GM03348 (cell line): ENCODE data around the gene FRS3.
A peak's percentile ranks its signal among the peaks of the same experiment; 100 is the strongest.
"Not testable (repeated sequence)": the region's sequence is repeated elsewhere in the genome, so short reads cannot be mapped to it uniquely, and the experiment has no call there.

Experiments used
- DNase-seq: peaks from one replicate; pipeline ENCODE4 v3.0.0; 2012; ENCODE audit warnings: low spot score

Gene FRS3

DNA sequence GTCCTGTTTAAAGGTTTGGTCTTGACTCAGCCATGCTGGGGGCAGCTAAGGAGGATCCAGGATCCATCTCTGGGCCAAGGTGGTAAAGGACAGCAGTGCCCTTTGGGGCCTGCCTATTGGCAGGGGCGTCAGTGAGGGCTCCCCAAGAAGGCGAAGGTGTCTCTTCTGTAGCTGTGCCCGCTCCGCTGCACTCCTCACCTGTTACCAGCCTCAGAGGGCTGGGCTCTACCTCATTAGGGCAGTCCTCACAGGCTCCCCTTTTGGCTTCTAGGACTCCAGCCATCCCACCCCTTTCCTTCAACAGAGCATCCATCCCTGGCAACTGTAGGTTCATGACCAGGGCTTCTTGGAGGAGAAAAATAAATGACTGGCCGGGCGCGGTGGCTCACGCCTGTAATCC is 10.3 kb downstream of the FRS3 start:
- no peak for DNase-seq

DNA sequence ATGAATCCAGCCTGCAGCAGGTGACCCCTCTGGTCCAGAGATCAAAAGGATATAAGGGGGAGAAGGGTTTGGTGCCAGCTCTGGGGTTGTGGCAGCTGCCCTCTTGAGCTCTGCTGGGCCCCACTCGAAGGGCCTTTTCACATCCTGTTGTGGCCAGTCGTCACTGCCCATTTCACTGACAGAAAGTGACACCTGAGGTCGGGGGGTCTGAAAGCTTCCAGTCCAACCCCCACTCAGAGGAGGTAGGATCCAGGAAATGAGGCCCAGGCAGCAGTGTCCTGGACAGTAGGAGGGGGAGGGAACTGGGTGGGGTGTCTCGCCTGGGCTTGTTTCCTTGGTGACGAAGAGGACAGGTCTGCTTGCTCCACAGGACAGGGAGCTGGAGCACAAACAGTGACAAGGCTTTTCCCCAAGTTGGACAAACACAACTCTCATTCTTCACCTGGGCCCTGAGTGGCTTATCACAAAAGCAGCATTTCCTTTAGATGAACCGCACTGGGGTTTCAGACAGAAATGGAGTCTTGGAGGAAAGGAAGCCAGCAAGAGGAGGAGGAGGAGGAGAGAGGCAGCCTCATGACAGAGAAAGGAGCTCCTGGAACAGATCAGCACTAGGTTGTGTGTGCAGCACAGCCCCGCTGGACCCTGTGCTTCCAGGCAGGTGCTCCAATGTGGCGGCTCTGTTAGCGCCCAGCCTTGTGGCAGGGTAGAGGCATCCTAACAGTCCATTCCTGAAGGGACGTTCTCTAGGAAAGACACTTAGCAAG is 11.0 kb downstream of the FRS3 start:
- no peak for DNase-seq

DNA sequence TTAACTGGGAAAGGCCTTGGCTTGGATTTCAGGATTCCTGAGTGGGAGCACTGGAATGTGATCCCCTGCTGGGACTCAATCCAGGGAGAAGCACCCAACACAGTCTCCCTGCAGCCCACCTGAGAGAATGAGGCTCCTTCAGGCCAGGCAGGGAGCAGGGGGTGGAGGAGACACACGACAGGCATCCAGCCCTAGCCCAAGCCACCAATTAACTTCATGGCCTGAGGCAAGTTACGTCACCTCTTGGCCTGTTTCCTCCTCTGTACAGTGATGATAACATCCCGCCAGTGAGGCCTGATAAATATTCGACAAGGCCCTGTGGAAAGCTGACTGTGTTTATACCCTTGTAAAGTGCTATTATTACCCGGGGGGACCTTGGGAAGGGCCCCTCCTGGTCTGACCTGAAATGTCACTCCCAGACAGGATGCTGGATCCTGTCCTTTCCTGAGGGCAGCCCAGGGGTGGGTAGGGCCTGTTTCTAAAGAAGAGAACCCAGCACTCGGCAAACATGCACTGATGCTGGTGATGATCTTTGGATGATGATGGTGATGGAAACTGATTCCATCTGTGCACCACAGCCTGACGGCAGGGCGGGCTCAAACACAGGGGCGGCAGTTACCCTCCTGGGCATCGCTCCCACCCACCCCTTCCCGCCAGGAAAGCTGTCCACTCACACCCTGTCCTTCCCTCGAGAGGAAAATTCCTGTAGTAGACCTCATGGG is 12.4 kb downstream of the FRS3 start:
- DNase-seq = peak; percentile 77

DNA sequence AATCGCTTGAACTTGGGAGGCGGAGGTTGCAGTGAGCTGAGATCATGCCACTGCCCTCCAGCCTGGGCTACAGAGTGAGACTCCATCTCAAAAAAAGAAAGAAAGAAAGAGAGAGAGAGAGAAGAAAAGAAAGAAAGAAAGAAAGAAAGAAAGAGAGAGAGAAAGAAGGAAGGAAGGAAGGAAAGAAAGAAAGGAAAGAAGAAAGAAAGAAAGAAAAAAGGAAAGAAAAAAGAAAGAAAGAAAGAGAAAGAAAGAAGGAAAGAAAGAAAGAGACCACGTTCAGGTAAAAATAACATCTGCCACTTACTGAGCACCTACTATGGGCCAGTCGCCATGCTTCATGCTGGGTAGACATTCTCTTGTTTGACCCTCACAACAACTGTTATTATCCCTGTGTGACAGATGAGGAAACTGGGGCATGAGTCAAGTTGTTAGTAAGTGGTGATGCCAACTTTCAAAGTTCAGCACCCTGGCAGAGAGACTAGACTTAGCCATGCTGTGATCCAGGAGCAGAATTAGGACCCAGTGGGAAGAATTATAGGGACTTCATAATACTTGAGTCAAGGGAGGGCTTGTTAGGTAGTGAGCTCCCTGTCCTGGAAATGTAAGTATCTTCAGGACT is 13.5 kb downstream of the FRS3 start:
- DNase-seq = not testable (repeated sequence)

DNA sequence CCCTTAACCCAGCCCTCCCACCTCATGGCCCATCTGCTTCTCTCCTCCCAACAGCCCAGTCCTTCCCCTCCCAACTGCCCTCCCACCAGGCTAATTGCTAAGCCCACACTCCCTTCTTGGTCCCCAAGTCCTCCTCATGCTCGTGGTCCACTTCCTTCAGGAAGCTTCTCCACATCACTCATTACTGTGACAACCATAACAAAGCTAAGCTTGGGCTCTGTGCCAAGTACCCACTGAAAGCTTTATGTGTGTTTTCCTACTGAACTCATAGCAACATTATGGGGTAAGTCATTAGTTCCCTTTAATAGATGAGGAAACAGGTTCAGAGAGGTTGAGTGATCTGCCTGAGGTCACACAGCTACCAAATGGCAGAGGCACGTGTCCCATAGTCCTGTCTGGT is 16.2 kb downstream of the FRS3 start:
- no peak for DNase-seq

DNA sequence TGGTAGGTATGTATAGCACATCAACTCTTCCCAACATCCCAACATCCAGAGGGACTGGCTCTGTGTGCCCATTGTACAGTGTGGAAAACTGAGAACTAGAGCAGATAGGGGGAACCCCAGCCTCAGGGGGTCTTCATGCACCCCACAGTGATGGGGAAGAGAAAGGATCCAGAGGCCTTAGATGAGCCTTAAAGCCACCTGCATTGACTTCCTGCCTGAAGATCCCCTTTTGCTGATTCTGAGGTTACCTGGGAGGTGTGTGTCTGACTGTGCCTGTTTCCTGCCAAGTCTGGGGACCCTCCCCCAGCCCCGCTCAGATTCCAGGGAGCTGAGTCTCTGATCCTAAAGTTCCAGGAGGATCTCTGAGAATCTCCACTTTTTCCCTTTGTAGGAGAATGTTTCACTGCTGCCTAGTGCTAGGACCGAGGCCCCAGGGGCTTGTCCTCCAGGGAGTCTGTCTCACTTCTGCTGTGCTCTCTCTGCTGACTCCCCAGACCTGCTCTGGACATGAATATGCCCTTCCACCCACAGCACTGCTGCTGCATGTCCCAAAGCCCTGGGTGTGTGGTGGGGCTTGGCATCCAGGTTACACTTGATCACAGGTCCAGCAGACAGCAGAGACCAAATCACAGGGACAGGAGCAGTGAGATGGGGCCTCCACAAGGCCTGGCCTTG is 19.7 kb downstream of the FRS3 start:
- no peak for DNase-seq

DNA sequence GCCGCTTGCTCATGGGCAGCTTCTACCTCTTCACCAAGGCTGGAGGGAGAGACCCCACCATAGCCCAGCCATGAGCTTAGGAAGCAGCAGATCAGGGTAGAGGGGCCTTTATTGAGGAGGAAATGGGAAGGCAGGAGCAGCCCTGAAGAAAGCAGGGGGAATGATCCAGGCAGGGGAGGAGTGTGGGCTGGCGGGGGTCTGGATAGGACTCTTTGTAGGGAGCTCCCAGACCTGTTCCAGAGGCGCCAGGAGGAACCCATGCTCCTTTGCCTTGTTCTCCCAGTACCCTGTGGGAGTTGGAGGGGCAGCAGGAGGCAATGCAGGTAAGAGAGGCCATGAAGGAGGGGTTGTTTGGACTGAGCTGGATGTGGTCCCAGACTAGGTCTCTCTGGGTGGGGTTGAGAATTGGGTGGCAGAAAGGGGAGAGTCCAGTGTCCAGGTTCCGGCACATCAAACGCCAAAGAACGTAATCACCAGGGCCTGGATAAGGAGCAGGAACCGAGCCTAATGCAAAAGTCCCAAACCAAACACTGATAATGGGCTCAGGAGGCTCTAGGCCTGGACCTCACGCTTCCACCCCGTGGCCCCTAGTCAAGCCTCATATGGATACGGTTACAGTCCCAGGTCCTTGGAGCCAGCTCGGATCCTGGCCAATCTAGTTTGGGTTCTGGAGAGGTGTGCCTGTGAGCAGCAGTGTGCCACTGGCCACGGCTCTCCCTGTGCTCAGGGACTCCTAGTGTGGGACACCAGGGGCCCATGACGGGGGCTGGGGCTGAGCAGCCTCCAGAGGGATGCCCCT is 20.4 kb downstream of the FRS3 start:
- DNase-seq = no peak

DNA sequence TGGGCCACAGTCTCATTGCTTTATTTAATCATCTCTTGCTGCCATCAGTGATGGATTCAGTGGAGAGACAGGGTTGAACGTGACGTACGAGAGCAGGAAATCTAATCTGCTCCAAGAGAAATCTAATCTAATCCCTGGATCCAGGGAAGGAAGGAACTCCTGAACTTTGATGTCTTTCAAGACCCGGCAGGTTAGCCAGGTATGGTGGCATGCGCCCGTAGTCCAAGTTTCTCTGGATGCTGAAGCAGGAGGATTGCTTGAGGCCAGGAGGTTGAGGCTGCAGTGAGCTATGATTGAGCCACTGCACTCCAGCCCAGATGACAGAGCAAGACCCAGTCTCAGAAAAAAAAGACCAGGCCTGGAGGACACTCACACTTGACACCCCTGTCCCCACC is 21.1 kb downstream of the FRS3 start:
- DNase-seq = no peak

DNA sequence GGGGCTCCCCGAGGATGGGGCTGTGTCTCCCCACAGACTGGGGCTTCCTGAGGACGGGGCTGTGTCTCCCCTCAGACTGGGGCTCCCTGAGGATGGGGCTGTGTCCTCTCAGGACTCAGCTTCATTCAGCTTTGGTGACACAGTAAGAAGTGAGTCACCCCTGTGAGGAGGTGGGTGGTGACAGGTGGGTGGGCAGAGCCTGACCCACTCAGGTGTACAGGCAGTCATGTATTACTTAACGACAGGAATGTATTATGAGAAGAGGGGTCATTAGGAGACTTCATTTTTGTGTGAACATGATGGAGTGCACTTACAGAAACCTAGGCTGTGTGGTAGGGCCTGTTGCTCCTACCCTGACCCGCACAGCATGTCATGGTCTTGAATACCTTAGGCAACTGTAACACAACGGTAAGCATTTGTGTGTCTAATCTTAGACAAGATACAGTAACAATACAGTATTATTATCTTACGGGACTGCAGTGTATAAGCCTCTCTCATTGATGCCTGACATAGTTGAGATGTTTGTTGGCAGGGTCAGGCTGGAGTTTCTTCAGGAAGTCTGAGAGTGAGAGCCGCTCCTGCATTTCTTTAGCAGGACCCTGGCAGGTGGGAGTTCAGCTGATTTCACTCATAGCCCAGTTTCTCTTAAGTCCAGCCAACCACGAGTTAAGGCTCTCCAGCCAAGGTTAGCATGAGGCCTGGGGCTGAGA is 21.6 kb downstream of the FRS3 start:
- no peak for DNase-seq

DNA sequence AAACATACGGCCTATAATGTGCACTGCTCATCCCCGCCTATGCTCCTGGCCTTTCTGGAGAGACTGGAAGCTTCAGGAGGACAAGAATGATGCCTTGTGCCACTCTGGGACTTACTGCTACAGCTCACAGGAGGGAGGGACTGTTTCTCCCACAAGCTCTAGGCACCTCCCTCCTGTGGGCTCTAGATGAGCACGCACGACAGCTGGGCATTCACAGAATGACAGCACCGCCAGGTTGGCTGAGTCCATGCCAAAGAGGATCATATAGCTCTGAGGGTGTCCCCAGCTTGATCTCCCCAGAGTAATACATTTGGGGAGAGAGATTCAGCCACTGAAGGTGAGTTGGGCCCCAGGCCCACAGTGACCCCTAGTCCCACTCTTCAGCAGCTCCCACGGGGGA is 22.4 kb downstream of the FRS3 start:
- no peak for DNase-seq

DNA sequence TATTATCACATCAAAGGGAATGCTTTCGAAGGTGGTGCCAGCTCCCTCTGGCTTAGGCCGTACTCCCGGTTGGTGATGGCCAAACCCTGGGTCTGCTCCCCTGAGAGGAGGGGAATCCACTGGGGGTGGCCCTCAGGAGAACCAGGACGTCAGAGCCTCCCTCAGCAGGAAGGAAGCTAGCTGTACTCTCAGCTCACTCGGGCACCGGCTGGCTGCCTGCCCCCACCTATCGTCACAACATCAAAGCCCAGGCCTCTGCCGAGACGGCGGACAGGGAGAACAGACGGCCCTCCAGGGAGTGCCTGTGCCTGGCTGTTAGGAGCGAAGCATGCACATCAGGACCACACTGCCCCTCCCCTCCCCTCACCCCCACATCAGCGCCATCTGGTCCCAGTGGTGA is 23.3 kb downstream of the FRS3 start:
- no peak for DNase-seq

DNA sequence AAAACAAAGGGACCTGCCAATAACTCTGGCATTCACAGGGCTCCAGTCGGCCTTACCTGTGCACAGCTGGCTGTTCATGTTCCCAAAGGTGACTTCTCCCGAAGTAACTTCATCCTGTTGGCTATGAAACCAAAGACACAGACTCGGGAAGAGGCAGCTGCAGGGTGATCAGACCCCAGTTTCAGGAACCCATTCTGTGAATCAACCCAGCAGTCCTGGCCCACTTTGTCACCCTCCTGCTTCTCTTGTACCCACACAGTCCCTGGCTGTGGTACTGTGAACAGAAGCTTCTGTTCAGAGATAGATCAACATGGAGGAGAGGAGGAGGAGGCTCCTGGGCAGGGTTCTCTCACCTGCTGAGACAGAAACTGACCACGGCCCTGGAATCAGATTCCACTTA is 23.8 kb downstream of the FRS3 start:
- DNase-seq = no peak

DNA sequence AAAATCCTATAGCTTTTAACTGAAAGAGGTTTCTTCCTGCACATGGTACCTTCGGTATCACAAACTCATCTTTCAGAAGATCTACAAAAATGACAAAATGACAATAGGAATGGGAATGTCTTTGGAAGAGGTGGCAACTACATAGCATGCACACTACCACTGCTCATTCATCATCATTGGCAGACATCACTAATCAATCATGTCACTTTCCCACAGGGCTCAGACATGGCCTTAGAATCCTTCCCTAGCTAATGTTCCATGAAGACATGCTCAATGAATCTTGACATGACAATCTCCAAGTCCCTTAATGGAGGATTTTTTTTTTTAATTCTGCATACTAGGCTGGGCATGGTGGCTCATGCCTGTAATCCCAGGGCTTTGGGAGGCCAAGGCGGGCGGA is 29.3 kb downstream of the FRS3 start:
- no peak for DNase-seq

DNA sequence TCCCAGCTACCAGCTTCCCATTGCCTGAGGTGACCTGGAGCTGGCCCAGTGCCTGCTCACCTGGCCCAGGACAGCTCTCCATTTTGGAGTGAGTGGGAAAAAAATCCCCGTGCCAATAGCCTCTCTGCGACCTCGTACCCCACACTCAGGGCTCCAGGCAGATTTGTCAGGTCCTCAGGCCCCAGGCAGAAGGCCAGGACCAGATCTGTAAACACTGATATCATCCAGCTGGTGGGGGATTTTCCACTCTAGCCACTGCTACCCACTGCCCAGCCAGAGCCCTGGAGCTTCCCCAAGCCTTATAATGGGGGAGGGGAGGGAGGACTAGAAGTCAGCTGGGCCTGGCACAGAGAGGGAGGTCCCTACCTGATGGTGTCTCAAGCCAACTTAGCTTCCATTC is 31.2 kb downstream of the FRS3 start:
- DNase-seq = no peak

DNA sequence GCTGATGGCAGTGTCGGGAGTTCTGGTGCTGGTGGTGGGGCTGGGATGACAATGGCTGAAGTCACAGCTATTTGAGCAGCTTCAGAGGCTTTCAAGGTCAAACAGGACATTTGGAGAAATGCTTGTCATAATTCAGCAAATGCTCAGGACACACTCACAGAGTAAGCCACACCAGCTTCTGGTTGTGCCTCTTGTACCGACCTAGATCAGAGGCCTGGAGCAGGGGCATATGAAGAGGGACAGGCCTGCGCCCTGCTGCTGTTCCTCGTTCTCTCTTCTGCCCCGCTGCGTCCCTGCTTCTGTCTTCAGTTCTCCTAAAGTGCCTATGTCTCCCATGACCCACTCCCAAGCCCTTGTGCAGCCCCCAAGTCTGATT is 31.6 kb downstream of the FRS3 start:
- DNase-seq = no peak

DNA sequence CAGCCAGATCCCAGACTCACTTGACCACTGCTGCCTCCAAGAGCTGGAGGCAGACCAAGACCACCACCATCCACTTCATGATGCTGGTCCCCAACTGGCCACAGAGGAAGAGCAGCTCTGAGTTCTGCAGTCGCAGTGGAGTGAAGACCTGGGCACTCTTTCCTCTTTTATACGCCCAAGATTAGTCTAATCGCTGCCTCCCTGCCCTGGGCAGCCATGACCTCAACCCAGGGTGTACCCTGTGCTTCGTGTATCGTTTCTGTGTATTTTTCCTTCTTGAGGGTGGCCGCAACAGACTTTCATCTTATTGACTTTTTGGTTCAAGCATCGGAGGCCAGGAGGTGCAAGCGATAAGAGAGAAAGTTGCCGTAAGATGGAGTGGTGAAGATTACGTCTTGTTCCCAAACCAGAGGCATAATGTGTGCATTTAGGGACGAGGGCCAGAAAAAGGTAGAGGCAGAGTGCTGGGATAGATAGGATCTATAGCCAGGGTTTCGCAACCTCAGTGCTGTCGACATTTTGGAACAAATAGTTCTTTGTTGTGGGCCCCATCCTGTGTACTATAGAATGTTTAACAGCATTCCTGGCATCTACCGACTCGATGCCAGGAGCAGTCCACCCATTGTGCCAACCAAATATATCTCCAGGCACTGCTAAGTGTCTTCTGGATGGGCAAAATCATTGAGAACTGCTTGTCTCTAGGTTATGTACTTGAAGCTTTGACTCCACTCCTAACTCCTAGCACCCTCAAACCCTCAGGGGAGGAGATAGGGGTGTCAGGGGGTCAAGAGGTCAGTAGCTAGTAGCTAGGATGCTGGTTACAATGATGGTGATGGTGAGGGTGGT is 32.2 kb downstream of the FRS3 start, which contains the start of gene PGC:
TSS of gene PGC (minus strand) at position 142 of the 846 bp plus-strand sequence. CDS start at position 79, 63 bp downstream.
- DNase-seq = no peak

DNA sequence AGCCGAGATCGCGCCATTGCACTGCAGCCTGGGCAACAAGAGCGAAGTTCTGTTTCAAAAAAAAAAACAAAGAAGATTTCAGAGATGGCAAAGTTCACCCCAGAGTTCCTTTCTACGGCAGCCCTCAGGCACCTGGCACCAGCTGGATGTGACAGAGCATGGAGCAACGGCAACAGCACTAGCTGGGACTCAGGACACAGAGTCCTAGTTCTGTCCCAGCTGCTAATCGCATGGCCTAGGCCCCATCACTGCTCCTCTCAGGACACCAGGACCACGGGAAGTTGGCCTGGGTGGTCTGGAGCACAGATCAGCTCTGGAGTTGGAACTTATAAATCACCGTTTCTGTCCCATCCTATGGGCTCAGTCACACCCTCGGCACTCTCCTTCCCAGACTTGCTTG is 33.6 kb downstream of the FRS3 start:
- no peak for DNase-seq

DNA sequence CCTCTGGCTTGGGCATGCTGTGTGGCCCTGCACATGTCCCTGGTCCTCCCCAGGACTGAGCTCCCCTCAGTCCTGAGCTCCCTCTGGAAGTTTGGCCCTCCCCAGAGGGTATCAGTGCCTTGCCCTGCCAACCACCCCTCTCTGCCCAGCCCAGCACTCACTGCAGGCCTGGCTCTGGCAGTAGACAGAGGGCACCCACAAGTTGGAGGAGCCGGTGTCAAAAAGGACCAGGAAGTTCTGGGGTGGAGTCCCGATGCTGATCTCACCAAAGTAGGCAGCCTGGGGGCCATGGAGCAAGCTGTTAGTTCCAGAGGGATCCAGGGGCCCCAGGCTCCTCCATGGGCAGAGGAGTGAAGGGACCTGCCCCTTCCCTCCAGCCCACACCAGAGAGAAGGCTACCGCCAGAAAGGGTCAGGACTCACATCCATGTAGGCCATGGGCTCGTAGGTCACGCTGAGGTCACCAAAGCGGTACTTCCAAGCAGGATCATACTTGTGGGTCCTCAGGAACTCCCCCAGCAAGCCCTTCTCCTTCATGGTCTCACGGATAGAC is 35.4 kb downstream of the FRS3 start:
- no peak for DNase-seq

DNA sequence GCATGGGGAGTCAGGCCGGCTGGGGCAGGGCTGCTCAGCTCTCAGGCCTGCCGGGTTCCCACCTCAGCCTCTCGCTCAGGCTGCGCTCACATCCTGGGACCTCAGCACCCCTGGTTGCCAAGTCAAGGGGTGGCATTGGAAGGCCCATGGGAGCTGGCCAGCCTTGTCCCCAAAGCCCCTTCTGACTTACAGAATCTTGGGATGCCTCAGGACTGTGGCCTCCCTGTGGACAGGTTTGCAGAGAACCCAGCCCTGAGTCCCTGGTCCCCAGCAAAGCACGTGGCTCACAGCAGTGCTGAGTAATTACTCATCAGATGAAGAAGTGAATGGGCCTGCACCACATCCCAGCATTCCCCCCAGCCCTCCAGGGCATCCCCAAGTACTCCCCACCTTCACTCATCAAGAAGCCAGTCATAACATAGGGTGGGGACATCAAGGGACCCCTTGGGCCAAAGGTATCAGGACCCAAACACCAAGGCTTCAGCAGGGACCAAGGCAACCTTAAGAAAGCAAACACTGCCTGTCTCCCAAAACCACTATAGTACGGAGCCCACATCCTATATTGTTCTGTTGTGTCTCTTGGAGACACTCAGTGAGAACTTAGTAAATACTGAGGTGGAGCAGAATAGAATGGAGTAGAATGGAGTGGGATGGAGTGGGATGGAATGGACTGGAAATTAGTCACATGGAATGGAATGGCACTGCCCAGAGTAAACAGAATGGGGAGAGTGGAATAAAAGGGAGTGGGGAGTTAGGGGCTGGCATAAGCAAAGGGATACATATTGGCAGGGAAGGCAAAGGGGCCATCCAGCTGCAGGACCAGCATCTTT is 36.1 kb downstream of the FRS3 start:
- no peak for DNase-seq
